Measurements from ENCODE around the gene GAA. TPM values are rescaled to one million over a fixed set of nuclear protein-coding genes. Genes with fewer than 3 reads are reported as not detected.

The GAA gene
- total RNA-seq, 1 donor: 76.7 TPM

DNA sequence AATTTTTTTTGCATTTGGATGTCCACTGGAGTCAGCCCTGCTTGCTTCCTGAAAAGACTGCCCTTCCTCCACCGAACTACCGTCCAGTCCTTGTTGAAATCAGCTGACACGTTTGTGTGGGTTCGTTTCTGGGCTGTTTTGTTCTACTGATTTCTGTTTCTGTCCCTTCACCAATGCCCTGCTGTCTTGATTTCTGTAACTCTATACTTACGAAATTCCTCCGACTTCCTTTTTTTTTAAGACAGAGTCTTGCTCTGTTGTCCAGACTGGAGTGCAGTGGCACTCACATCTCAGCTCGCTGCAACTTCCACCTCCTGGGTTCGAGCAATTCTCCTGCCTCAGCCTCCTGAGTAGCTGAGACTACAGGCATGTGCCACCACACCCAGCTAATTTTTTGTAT lies 8.4 kb upstream of the GAA start:
- Histone ChIP-seq H4K20me1 (ENCODE audit: insufficient read depth, low read length) (no peaks in the 10 kb centered on the region), H3K27me3 (ENCODE audit: insufficient read depth, low read length) (peaks cover 2% of the 10 kb centered on the region), H2AFZ (ENCODE audit: low read length) (peak overlapping the region; percentile 15), H3K36me3 (ENCODE audit: insufficient read depth, low read length) (no peaks in the 10 kb centered on the region), H3K9me3 (ENCODE audit: low read depth, low read length) (no peaks in the 10 kb centered on the region), H3K4me1 (ENCODE audit: insufficient read depth, low read length) (no peaks in the 10 kb centered on the region), H3K27ac (ENCODE audit: low read depth, low read length) (no peak overlapping the region), H3K79me2 (ENCODE audit: insufficient read depth, low read length) (no peaks in the 10 kb centered on the region), H3K4me2 (ENCODE audit: insufficient read depth, low read length) (no peak overlapping the region), H3K4me3 (ENCODE audit: insufficient read depth, low read length) (no peak overlapping the region)
- TF ChIP-seq, protein P1, sequence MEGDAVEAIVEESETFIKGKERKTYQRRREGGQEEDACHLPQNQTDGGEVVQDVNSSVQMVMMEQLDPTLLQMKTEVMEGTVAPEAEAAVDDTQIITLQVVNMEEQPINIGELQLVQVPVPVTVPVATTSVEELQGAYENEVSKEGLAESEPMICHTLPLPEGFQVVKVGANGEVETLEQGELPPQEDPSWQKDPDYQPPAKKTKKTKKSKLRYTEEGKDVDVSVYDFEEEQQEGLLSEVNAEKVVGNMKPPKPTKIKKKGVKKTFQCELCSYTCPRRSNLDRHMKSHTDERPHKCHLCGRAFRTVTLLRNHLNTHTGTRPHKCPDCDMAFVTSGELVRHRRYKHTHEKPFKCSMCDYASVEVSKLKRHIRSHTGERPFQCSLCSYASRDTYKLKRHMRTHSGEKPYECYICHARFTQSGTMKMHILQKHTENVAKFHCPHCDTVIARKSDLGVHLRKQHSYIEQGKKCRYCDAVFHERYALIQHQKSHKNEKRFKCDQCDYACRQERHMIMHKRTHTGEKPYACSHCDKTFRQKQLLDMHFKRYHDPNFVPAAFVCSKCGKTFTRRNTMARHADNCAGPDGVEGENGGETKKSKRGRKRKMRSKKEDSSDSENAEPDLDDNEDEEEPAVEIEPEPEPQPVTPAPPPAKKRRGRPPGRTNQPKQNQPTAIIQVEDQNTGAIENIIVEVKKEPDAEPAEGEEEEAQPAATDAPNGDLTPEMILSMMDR (IDR thresholded peaks at IDR 0.05; ENCODE audit: extremely low read depth, low read depth, low read length): no peak
- peak; percentile 30 for DNase-seq (ENCODE audit: insufficient read length, low spot score, missing footprints)

DNA sequence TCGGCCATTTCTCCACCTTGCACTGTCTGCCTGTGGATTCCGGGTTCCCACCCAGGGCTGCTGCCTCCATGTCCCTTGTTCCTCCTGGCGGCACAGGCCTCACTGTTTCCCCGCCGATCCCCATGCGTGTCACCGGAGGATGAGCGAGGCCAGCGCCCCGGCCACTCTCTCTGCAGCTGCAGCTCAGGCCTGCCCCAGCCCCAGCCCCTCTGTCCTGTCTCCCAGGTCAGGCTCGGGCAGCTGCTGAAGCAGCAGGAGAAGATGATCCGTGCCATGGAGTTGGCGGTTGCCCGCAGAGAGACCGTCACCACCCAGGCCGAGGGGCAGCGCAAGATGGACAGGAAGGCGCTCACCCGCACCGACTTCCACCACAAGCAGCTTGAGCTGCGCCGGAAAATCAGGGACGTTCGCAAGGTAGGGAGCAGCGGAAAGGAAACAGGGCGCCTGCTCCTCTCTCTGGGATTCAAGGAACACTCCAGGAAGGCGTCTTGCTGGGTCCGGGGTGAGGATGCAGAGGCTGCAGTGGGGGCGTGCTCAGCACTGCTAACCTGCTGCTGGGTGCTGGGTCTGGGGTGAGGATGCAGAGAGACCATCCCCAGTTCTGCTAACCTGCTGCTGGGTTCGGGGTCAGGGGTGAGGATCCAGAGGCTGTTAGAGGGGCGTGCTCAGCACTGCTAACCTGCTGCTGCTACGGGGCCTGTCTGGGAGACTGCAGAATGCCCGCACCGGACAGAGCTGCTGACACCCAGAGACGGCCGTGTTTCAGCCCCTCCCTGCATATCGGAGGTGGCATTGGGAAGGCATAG lies 6.1 kb upstream of the GAA start:
- H3K4me1 ChIP-seq (ENCODE audit: insufficient read depth, low read length): no peaks in the 10 kb centered on the region
- H3K27me3 ChIP-seq (ENCODE audit: insufficient read depth, low read length): peaks cover 2% of the 10 kb centered on the region
- H3K4me2 ChIP-seq (ENCODE audit: insufficient read depth, low read length): no peak overlapping the region
- H3K27ac ChIP-seq (ENCODE audit: low read depth, low read length): no peak overlapping the region
- TF ChIP-seq, protein P1 (IDR thresholded peaks at IDR 0.05; ENCODE audit: extremely low read depth, low read depth, low read length): no peak
- H2AFZ ChIP-seq (ENCODE audit: low read length): no peak overlapping the region
- peak; percentile 48 for DNase-seq (ENCODE audit: insufficient read length, low spot score, missing footprints)
- no peak overlapping the region for H3K4me3 ChIP-seq (ENCODE audit: insufficient read depth, low read length)
- H4K20me1 ChIP-seq (ENCODE audit: insufficient read depth, low read length): no peaks in the 10 kb centered on the region
- no peaks in the 10 kb centered on the region for H3K79me2 ChIP-seq (ENCODE audit: insufficient read depth, low read length)
- no peaks in the 10 kb centered on the region for H3K36me3 ChIP-seq (ENCODE audit: insufficient read depth, low read length)
- no peaks in the 10 kb centered on the region for H3K9me3 ChIP-seq (ENCODE audit: low read depth, low read length)

DNA sequence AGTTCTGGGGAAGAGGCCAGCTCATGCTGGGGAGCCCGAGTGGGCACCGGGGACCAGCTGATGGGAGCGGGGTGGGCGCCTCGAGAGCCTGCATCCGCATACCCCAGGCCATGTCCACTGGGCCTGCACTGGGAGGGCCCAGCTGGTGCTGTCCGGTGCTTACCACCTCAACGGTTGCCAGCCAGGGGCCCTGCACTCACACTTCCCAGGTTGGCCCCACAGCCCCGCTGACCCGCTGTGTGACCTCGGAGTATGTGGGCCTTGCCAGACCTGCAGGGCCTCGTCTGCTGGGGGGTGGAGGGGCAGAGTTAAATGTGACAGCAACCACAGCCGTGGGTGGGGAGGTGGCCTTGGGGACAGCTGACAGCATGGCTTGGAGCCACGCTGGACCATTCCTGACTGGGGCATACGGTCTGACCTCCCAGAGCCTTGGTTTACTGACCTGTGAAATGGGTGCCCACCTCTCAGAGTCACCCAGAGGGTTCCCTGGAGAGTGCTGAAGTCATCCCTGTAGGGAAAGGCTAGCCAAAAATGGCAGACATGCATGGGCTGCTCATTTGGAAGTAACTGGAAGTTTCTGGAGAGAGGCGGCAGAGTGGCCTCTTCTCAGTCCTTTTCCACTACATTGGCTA lies 5.4 kb upstream of the GAA start:
- Histone ChIP-seq H3K4me2 (ENCODE audit: insufficient read depth, low read length) (no peak overlapping the region), H3K4me3 (ENCODE audit: insufficient read depth, low read length) (no peak overlapping the region), H2AFZ (ENCODE audit: low read length) (no peak overlapping the region), H3K9me3 (ENCODE audit: low read depth, low read length) (no peaks in the 10 kb centered on the region), H3K4me1 (ENCODE audit: insufficient read depth, low read length) (peaks cover 7% of the 10 kb centered on the region), H4K20me1 (ENCODE audit: insufficient read depth, low read length) (no peaks in the 10 kb centered on the region), H3K79me2 (ENCODE audit: insufficient read depth, low read length) (no peaks in the 10 kb centered on the region), H3K36me3 (ENCODE audit: insufficient read depth, low read length) (no peaks in the 10 kb centered on the region), H3K27ac (ENCODE audit: low read depth, low read length) (no peak overlapping the region), H3K27me3 (ENCODE audit: insufficient read depth, low read length) (peaks cover 2% of the 10 kb centered on the region)
- peak; percentile 29 for DNase-seq (ENCODE audit: insufficient read length, low spot score, missing footprints)
- TF ChIP-seq, protein P1 (IDR thresholded peaks at IDR 0.05; ENCODE audit: extremely low read depth, low read depth, low read length): no peak

DNA sequence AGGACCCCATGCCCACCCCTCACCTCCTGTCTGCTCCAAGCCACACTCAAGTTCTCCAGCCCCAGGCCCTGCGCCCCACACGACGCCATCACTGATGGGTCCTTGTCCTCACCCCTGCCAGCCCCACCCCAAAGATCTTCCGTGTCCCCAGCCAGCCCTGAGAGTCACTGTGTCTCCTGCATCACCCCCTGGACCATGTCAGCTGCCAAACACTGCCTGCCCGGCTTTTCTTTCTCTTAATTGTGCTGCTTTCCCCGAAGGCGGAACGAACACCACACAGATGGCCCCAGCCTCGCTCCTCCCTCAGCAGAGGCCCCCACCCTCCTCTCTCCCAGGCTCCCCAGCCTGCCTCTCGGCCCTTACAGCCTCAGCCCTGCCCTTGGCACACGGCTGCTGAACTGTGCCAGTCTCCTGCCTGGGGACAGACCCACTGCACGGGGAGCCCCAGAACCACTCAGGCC lies 4.8 kb upstream of the GAA start:
- Histone ChIP-seq H2AFZ (ENCODE audit: low read length) (no peak overlapping the region), H3K27ac (ENCODE audit: low read depth, low read length) (no peak overlapping the region), H3K9me3 (ENCODE audit: low read depth, low read length) (no peaks in the 10 kb centered on the region), H3K36me3 (ENCODE audit: insufficient read depth, low read length) (no peaks in the 10 kb centered on the region), H4K20me1 (ENCODE audit: insufficient read depth, low read length) (no peaks in the 10 kb centered on the region), H3K4me3 (ENCODE audit: insufficient read depth, low read length) (no peak overlapping the region), H3K27me3 (ENCODE audit: insufficient read depth, low read length) (peaks cover 2% of the 10 kb centered on the region), H3K4me2 (ENCODE audit: insufficient read depth, low read length) (no peak overlapping the region), H3K79me2 (ENCODE audit: insufficient read depth, low read length) (peaks cover under 1% of the 10 kb centered on the region), H3K4me1 (ENCODE audit: insufficient read depth, low read length) (peaks cover 7% of the 10 kb centered on the region)
- TF ChIP-seq, protein P1 (IDR thresholded peaks at IDR 0.05; ENCODE audit: extremely low read depth, low read depth, low read length): no peak
- DNase-seq (ENCODE audit: insufficient read length, low spot score, missing footprints): peak; percentile 43
